GM06990 (cell line): Measurements from ENCODE around the gene SLC22A31.

Experiments
- DNase-seq: peaks from one replicate; pipeline ENCODE4 v3.0.0-alpha.2; 2011; ENCODE audit not compliant: insufficient read length; ENCODE audit errors: extremely low read depth
- H3K27me3 ChIP-seq: replicated peaks from 2 replicates; pipeline ENCODE4 v1.6.0; 2011; ENCODE audit warnings: low read length; ENCODE audit not compliant: control insufficient read depth, insufficient read depth
- H3K36me3 ChIP-seq: 2 replicates; pipeline ENCODE4 v1.5.1; 2011; ENCODE audit warnings: low read length; ENCODE audit not compliant: control insufficient read depth, insufficient read depth
- H3K4me3 ChIP-seq: replicated peaks from 2 replicates; pipeline ENCODE4 v1.5.1; 2011; ENCODE audit warnings: low read depth, mild to moderate bottlenecking, control low read depth, low read length
- TF ChIP-seq, protein P1 (sequence below): IDR thresholded peaks from 2 replicates; pipeline ENCODE4 v1.5.1; 2011; ENCODE audit warnings: low read length, control low read depth, mild to moderate bottlenecking, inconsistent platforms; ENCODE audit not compliant: insufficient read depth, poor library complexity, severe bottlenecking

SLC22A31 gene

GRCh38 chr16:89175280-89176146 is 24.8 kb downstream of the SLC22A31 start:
- Histone ChIP-seq H3K36me3 (no peaks in the 10 kb centered on the region), H3K4me3 (no peak overlapping the region), H3K27me3 (no peaks in the 10 kb centered on the region)
- TF ChIP-seq, protein P1, sequence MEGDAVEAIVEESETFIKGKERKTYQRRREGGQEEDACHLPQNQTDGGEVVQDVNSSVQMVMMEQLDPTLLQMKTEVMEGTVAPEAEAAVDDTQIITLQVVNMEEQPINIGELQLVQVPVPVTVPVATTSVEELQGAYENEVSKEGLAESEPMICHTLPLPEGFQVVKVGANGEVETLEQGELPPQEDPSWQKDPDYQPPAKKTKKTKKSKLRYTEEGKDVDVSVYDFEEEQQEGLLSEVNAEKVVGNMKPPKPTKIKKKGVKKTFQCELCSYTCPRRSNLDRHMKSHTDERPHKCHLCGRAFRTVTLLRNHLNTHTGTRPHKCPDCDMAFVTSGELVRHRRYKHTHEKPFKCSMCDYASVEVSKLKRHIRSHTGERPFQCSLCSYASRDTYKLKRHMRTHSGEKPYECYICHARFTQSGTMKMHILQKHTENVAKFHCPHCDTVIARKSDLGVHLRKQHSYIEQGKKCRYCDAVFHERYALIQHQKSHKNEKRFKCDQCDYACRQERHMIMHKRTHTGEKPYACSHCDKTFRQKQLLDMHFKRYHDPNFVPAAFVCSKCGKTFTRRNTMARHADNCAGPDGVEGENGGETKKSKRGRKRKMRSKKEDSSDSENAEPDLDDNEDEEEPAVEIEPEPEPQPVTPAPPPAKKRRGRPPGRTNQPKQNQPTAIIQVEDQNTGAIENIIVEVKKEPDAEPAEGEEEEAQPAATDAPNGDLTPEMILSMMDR = no peak
- no peak for DNase-seq

DNA sequence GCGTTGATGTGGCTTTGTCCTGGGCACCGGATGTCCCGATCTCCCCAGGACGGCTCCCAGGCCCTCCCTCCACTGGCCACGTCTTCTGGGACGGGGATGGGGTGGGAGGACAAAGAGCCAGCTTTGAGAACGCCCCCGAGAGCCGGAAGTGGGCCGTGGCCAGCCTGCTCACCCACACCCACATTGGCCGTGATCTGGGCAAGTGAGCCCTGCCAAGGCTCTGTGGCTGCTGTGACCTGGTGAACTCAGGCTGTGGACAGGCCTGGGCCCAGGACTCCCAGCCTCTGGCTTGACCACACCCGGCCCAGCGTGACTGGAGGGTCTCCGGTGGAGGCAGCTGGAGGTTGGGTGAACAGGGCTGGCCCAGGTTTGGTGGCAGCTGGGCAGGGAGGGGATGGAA is 25.5 kb downstream of the SLC22A31 start:
- Histone ChIP-seq H3K36me3 (no peaks in the 10 kb centered on the region), H3K27me3 (no peaks in the 10 kb centered on the region), H3K4me3 (no peak overlapping the region)
- no peak for DNase-seq
- TF ChIP-seq, protein P1 = no peak

GRCh38 chr16:89174055-89174827 is 26.1 kb downstream of the SLC22A31 start:
- DNase-seq = no peak
- TF ChIP-seq, protein P1 = no peak
- Histone ChIP-seq H3K4me3 (no peak overlapping the region), H3K27me3 (no peaks in the 10 kb centered on the region), H3K36me3 (no peaks in the 10 kb centered on the region)

GRCh38 chr16:89173174-89173921 is 27.0 kb downstream of the SLC22A31 start:
- H3K36me3 ChIP-seq = no peaks in the 10 kb centered on the region
- no peak for DNase-seq
- H3K4me3 ChIP-seq = no peak overlapping the region
- TF ChIP-seq, protein P1 = no peak
- no peaks in the 10 kb centered on the region for H3K27me3 ChIP-seq

- Histone ChIP-seq H3K36me3 (no peaks in the 10 kb centered on the region), H3K4me3 (no peak overlapping the region), H3K27me3 (no peaks in the 10 kb centered on the region)
- TF ChIP-seq, protein P1 = no peak
- DNase-seq = no peak
Measured at GRCh38 chr16:89172528-89173173, 27.7 kb downstream of the SLC22A31 start.
